HUES64 (cell line): ENCODE measurements around the gene DCAF8.

Experiments
- H3K27ac ChIP-seq: 2 replicates; pipeline ENCODE4 v1.7.0; 2013; ENCODE audit warnings: low read depth, low read length, inconsistent platforms
- H3K27me3 ChIP-seq: 2 replicates; pipeline ENCODE4 v1.6.1; 2013; ENCODE audit warnings: mild to moderate bottlenecking, low read length; ENCODE audit not compliant: insufficient read depth
- H3K36me3 ChIP-seq: 2 replicates; pipeline ENCODE4 v1.6.1; 2013; ENCODE audit warnings: mild to moderate bottlenecking, low read length; ENCODE audit not compliant: insufficient read depth
- H3K4me1 ChIP-seq: 2 replicates; pipeline ENCODE4 v1.6.1; 2013; ENCODE audit warnings: mild to moderate bottlenecking, low read length, moderate library complexity; ENCODE audit not compliant: insufficient read depth
- H3K4me3 ChIP-seq: 2 replicates; pipeline ENCODE4 v1.5.1; 2013; ENCODE audit warnings: mild to moderate bottlenecking, low read length, moderate library complexity
- H3K9ac ChIP-seq: 2 replicates; pipeline ENCODE4 v1.6.1; 2013; ENCODE audit warnings: mild to moderate bottlenecking, low read depth, low read length
- H3K9me3 ChIP-seq: 2 replicates; pipeline ENCODE4 v1.6.1; 2013; ENCODE audit warnings: low read depth, low read length; ENCODE audit not compliant: insufficient read depth
- WGBS: fragments of 150-250, 120-280 bp; methylation state at CpG from one replicate; pipeline ENCODE4 v1.1.7; 2013; ENCODE audit warnings: missing lambda C conversion rate; 5-methylcytosine and 5-hydroxymethylcytosine counted together

The DCAF8 gene

DNA sequence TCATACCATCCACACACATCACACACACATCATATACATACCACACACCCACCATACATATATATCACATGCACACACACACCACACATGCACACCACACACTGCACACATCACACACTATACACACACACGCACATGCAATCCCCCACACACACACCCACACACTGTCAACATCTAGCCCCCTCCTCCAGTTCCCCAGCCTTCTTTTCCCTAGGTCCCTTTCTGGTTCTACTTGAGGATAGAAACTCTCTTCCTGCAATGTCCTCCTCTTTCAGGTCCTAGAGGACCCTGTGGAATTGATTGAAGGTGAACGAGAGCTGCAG is 67.7 kb downstream of the DCAF8 start:
- no peaks in the 10 kb centered on the region for H3K9me3 ChIP-seq
- H3K36me3 ChIP-seq: no peaks in the 10 kb centered on the region
- no peak overlapping the region for H3K4me3 ChIP-seq
- H3K27me3 ChIP-seq: no peaks in the 10 kb centered on the region
- H3K9ac ChIP-seq: no peak overlapping the region
- H3K4me1 ChIP-seq: peaks cover 18% of the 10 kb centered on the region
- H3K27ac ChIP-seq: no peak overlapping the region
- 98% methylated on average over 2 of the region's 2 CpGs for WGBS

DNA sequence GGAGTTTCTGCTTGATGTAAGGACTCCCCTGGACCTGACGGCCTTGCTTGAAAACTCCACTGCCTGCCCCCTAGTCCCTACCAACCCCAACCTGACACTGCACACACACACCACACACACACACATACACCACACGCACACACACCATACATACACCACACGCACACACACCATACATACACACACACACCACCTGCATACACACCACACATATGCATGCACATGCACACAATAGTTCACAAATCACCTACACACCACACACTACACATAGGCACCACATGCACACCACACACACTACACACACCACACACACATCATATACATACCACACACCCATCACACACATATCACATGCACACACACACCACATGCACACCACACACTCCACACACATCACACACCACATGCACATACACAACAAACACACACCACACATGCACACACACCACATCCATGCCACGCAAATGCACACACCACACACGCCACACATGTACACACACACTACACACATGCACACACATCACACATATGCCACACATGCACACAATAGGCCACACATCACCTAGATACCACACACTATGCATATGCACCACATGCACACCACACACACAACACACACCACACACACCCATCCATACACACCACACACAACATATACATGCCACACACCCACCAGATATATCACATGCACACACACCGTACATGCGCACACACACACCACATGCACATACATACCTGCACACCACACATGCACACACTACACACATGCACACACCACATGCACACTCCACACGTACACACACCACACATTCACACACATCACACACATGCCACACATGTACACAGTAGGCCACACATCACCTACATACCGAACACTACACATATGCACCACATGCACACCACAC is 68.3 kb downstream of the DCAF8 start:
- Histone ChIP-seq H3K27me3 (no peaks in the 10 kb centered on the region), H3K4me1 (peaks cover 18% of the 10 kb centered on the region), H3K9me3 (no peaks in the 10 kb centered on the region), H3K27ac (no peak overlapping the region), H3K9ac (no peak overlapping the region), H3K4me3 (no peak overlapping the region), H3K36me3 (no peaks in the 10 kb centered on the region)
- WGBS: 74% methylated on average over 9 of the region's 9 CpGs

DNA sequence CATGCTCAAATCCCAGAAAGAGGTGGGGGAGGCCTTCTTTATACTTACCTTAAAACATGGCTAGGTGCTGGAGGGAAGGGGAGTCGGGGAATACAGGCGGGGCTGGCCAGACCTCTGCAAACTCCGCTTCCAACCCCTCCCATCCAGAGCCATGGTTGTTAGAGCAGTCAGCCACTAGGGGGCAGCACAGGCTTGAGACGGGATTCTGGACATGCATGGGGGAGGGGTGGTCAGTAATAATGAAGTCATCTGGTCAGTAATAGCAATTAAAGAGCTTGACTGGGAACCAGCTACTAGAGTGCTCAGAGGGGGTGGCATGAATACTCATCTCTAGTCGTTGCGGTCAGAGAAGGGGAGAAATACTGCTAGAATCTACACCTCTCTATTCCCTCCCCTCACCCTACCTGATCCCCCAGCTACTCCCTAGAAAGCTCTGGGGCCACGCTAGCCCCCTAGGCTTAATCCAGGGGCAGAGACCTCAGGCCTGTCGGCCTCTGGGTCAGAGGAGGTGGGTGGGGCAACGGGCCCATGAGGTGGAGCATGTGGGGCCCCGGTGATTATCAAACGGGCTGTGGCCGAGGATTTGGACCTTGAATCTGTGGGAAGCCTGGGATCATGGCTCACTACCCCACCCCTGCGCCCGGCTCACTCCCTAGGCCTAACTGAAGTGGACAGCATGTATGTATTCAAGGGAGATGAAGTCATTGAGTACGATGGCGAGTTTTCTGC is 69.1 kb downstream of the DCAF8 start:
- WGBS: 44% methylated on average over 12 of the region's 16 CpGs
- H3K27me3 ChIP-seq: no peaks in the 10 kb centered on the region
- no peak overlapping the region for H3K27ac ChIP-seq
- peak overlapping the region; percentile 21; the same call in 1 of the 2 replicates for H3K4me3 ChIP-seq
- no peaks in the 10 kb centered on the region for H3K9me3 ChIP-seq
- peaks cover 18% of the 10 kb centered on the region for H3K4me1 ChIP-seq
- no peaks in the 10 kb centered on the region for H3K36me3 ChIP-seq
- H3K9ac ChIP-seq: no peak overlapping the region

DNA sequence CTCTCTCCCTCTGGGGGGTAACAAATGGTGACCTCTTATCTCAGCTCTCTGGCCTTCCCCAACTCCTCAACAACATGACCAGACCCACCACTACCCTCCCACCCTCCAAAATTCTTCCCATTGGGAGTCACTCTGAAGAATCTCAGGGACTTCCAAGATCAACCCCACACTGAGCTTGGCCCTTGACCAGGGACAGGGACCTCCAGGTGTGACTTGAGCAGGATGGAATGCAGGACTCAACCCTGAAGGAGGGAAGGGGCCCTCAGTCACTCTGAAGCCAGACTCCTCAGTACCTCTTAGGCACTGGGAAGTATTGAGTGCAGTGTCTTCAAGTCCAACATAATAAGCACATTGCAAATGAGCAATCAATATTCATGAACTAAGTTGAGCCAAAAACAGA is 70.1 kb downstream of the DCAF8 start:
- Histone ChIP-seq H3K27me3 (no peaks in the 10 kb centered on the region), H3K4me1 (peaks cover 18% of the 10 kb centered on the region), H3K36me3 (no peaks in the 10 kb centered on the region), H3K27ac (no peak overlapping the region), H3K4me3 (no peak overlapping the region), H3K9ac (no peak overlapping the region), H3K9me3 (no peaks in the 10 kb centered on the region)

- H3K27me3 ChIP-seq: no peaks in the 10 kb centered on the region
- no peaks in the 10 kb centered on the region for H3K9me3 ChIP-seq
- H3K9ac ChIP-seq: no peak overlapping the region
- no peak overlapping the region for H3K27ac ChIP-seq
- peaks cover 18% of the 10 kb centered on the region for H3K4me1 ChIP-seq
- 92% methylated on average over 3 of the region's 3 CpGs for WGBS
- H3K4me3 ChIP-seq: no peak overlapping the region
- H3K36me3 ChIP-seq: no peaks in the 10 kb centered on the region
These were observed 70.6 kb downstream of the DCAF8 start for GRCh38 chr1:160191756-160192155.

- no peak within 1 kb of the TSS for H3K9ac ChIP-seq
- no peaks in the 10 kb centered on the region for H3K9me3 ChIP-seq
- no peak within 1 kb of the TSS for H3K4me3 ChIP-seq
- peaks cover 18% of the 10 kb centered on the region for H3K4me1 ChIP-seq
- no peaks in the 10 kb centered on the region for H3K36me3 ChIP-seq
- no peak within 1 kb of the TSS for H3K27ac ChIP-seq
- 80% methylated on average over 15 of the region's 15 CpGs for WGBS
- H3K27me3 ChIP-seq: no peaks in the 10 kb centered on the region
These were observed 72.4 kb downstream of the DCAF8 start, which contains the start of gene CASQ1 for GRCh38 chr1:160189649-160190625. Gene CASQ1, plus strand, starts transcription at chr1:160190575. Its CDS starts 177 bp downstream, at chr1:160190752.

GRCh38 chr1:160188341-160188740 is 74.0 kb downstream of the DCAF8 start:
- WGBS: 91% methylated on average over 7 of the region's 7 CpGs
- H3K4me3 ChIP-seq: no peak overlapping the region
- no peak overlapping the region for H3K27ac ChIP-seq
- no peak overlapping the region for H3K9ac ChIP-seq
- H3K27me3 ChIP-seq: no peaks in the 10 kb centered on the region
- H3K36me3 ChIP-seq: no peaks in the 10 kb centered on the region
- no peaks in the 10 kb centered on the region for H3K9me3 ChIP-seq
- peaks cover 14% of the 10 kb centered on the region for H3K4me1 ChIP-seq

- Histone ChIP-seq H3K36me3 (no peaks in the 10 kb centered on the region), H3K27me3 (no peaks in the 10 kb centered on the region), H3K4me1 (peaks cover 6% of the 10 kb centered on the region), H3K4me3 (no peak overlapping the region), H3K9ac (no peak overlapping the region), H3K27ac (no peak overlapping the region), H3K9me3 (no peaks in the 10 kb centered on the region)
- 93% methylated on average over 7 of the region's 7 CpGs for WGBS
These were observed 74.9 kb downstream of the DCAF8 start for GRCh38 chr1:160187407-160187806.

- WGBS: 84% methylated on average over 2 of the region's 2 CpGs
- Histone ChIP-seq H3K9me3 (no peaks in the 10 kb centered on the region), H3K36me3 (no peaks in the 10 kb centered on the region), H3K4me1 (peaks cover 5% of the 10 kb centered on the region), H3K9ac (no peak overlapping the region), H3K4me3 (no peak overlapping the region), H3K27ac (no peak overlapping the region), H3K27me3 (no peaks in the 10 kb centered on the region)
These were observed 75.6 kb downstream of the DCAF8 start for GRCh38 chr1:160186729-160187128.

- H3K4me1 ChIP-seq: peaks cover 5% of the 10 kb centered on the region
- H3K27me3 ChIP-seq: no peaks in the 10 kb centered on the region
- 96% methylated on average over 7 of the region's 7 CpGs for WGBS
These were observed 76.1 kb downstream of the DCAF8 start for GRCh38 chr1:160186246-160186645.

More at GRCh38 chr1:160186246-160186645, 76.1 kb downstream of the DCAF8 start:
- no peak overlapping the region for H3K9ac ChIP-seq
- H3K36me3 ChIP-seq: no peaks in the 10 kb centered on the region
- H3K9me3 ChIP-seq: no peaks in the 10 kb centered on the region
- H3K4me3 ChIP-seq: no peak overlapping the region
- H3K27ac ChIP-seq: no peak overlapping the region
